Loucy (cell line): ENCODE results near the gene GAB1.

Experiments used
- H2AFZ ChIP-seq: fragments of 200-600 bp; sonication (generic); 2 replicates; pipeline ENCODE4 v1.6.0; 2016; ENCODE audit warnings: antibody characterized with exemption, mild to moderate bottlenecking, low read length, moderate library complexity
- H3F3A ChIP-seq: fragments of 200-600 bp; 2 replicates; pipeline ENCODE4 v1.6.0; 2016; ENCODE audit warnings: antibody characterized with exemption, low read depth, mild to moderate bottlenecking
- H3K27me3 ChIP-seq: fragments of 200-600 bp; sonication (generic); 2 replicates; pipeline ENCODE4 v1.6.1; 2014; ENCODE audit warnings: low read length, mild to moderate bottlenecking; ENCODE audit not compliant: insufficient read depth, poor library complexity, severe bottlenecking
- H3K36me3 ChIP-seq: fragments of 200-600 bp; sonication (generic); 2 replicates; pipeline ENCODE4 v1.6.1; 2016; ENCODE audit warnings: low read length; ENCODE audit not compliant: insufficient read depth
- H3K4me1 ChIP-seq: fragments of 200-600 bp; sonication (generic); 2 replicates; pipeline ENCODE4 v1.5.1; 2014; ENCODE audit warnings: low read length, mild to moderate bottlenecking; ENCODE audit not compliant: insufficient read depth, poor library complexity, severe bottlenecking
- H3K4me2 ChIP-seq: fragments of 200-600 bp; sonication (generic); 2 replicates; pipeline ENCODE4 v1.6.0; 2014; ENCODE audit warnings: antibody characterized with exemption, low read length, low read depth, mild to moderate bottlenecking; ENCODE audit not compliant: poor library complexity, severe bottlenecking
- H3K4me3 ChIP-seq: fragments of 200-600 bp; sonication (generic); 2 replicates; pipeline ENCODE4 v1.5.1; 2014; ENCODE audit warnings: low read length, mild to moderate bottlenecking, mixed read lengths; ENCODE audit not compliant: poor library complexity, severe bottlenecking
- H3K79me2 ChIP-seq: fragments of 200-600 bp; sonication (generic); 2 replicates; pipeline ENCODE4 v1.6.1; 2014; ENCODE audit warnings: low read length; ENCODE audit not compliant: insufficient read depth
- H3K9ac ChIP-seq: fragments of 200-600 bp; sonication (generic); 2 replicates; pipeline ENCODE4 v1.6.0; 2014; ENCODE audit warnings: mild to moderate bottlenecking, low read depth, low read length, moderate library complexity; ENCODE audit not compliant: poor library complexity, severe bottlenecking
- H3K9me2 ChIP-seq: fragments of 200-600 bp; sonication (generic); replicated peaks from 2 replicates; pipeline ENCODE4 v1.6.1; 2016; ENCODE audit warnings: low read depth, low read length, mixed read lengths
- H3K9me3 ChIP-seq: fragments of 200-600 bp; sonication (generic); 2 replicates; pipeline ENCODE4 v1.6.1; 2014; ENCODE audit warnings: mild to moderate bottlenecking, antibody characterized with exemption, low read length, low read depth; ENCODE audit not compliant: insufficient read depth
- H4K20me1 ChIP-seq: fragments of 200-600 bp; sonication (generic); 2 replicates; pipeline ENCODE4 v1.6.0; 2014; ENCODE audit warnings: antibody characterized with exemption, low read length, mild to moderate bottlenecking; ENCODE audit not compliant: insufficient read depth, poor library complexity, severe bottlenecking
- EZH2phosphoT487 ChIP-seq: fragments of 200-600 bp; IDR thresholded peaks from 2 replicates; pipeline ENCODE4 v1.6.1; 2018; ENCODE audit warnings: antibody characterized with exemption, mild to moderate bottlenecking, moderate library complexity, borderline replicate concordance
- TF ChIP-seq, protein P1 (sequence below): fragments of 200-600 bp; sonication (generic); conservative IDR thresholded peaks from 2 replicates; pipeline ENCODE4 v1.5.1; 2014; ENCODE audit warnings: mild to moderate bottlenecking, antibody characterized with exemption, low read length

The GAB1 gene

GRCh38 chr4:143353797-143354196, 17.1 kb downstream of the GAB1 start:
- H3K9me2 ChIP-seq: no peaks in the 10 kb centered on the region
- H3K79me2 ChIP-seq: peaks cover 77% of the 10 kb centered on the region
- H3K36me3 ChIP-seq: no peaks in the 10 kb centered on the region
- TF ChIP-seq, protein P1, sequence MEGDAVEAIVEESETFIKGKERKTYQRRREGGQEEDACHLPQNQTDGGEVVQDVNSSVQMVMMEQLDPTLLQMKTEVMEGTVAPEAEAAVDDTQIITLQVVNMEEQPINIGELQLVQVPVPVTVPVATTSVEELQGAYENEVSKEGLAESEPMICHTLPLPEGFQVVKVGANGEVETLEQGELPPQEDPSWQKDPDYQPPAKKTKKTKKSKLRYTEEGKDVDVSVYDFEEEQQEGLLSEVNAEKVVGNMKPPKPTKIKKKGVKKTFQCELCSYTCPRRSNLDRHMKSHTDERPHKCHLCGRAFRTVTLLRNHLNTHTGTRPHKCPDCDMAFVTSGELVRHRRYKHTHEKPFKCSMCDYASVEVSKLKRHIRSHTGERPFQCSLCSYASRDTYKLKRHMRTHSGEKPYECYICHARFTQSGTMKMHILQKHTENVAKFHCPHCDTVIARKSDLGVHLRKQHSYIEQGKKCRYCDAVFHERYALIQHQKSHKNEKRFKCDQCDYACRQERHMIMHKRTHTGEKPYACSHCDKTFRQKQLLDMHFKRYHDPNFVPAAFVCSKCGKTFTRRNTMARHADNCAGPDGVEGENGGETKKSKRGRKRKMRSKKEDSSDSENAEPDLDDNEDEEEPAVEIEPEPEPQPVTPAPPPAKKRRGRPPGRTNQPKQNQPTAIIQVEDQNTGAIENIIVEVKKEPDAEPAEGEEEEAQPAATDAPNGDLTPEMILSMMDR: no peak
- TF ChIP-seq EZH2phosphoT487: no peak
- no peak overlapping the region for H3K9ac ChIP-seq
- H3K9me3 ChIP-seq: no peaks in the 10 kb centered on the region
- no peaks in the 10 kb centered on the region for H3K27me3 ChIP-seq
- H2AFZ ChIP-seq: no peak overlapping the region
- peaks cover 7% of the 10 kb centered on the region for H4K20me1 ChIP-seq
- H3F3A ChIP-seq: peaks cover 4% of the 10 kb centered on the region; the same call in 1 of the 2 replicates
- no peak overlapping the region for H3K4me3 ChIP-seq
- no peak overlapping the region for H3K4me2 ChIP-seq
- H3K4me1 ChIP-seq: peaks cover 49% of the 10 kb centered on the region

GRCh38 chr4:143354990-143355389, 18.3 kb downstream of the GAB1 start:
- H3K4me3 ChIP-seq: no peak overlapping the region
- no peaks in the 10 kb centered on the region for H3K9me3 ChIP-seq
- peaks cover 12% of the 10 kb centered on the region; the same call in 1 of the 2 replicates for H3F3A ChIP-seq
- H3K4me1 ChIP-seq: peaks cover 59% of the 10 kb centered on the region
- H4K20me1 ChIP-seq: peaks cover 7% of the 10 kb centered on the region
- no peak overlapping the region for H3K9ac ChIP-seq
- H3K79me2 ChIP-seq: peaks cover 76% of the 10 kb centered on the region
- H3K36me3 ChIP-seq: no peaks in the 10 kb centered on the region
- no peak for TF ChIP-seq EZH2phosphoT487
- TF ChIP-seq, protein P1: no peak
- no peaks in the 10 kb centered on the region for H3K27me3 ChIP-seq
- no peak overlapping the region for H3K4me2 ChIP-seq
- H2AFZ ChIP-seq: no peak overlapping the region
- no peaks in the 10 kb centered on the region for H3K9me2 ChIP-seq

- Histone ChIP-seq H3K4me2 (no peak overlapping the region), H3K4me3 (no peak overlapping the region), H3K79me2 (peaks cover 76% of the 10 kb centered on the region), H3K9ac (no peak overlapping the region), H3K9me2 (no peaks in the 10 kb centered on the region), H3K36me3 (no peaks in the 10 kb centered on the region), H4K20me1 (peaks cover 7% of the 10 kb centered on the region), H2AFZ (no peak overlapping the region), H3K9me3 (no peaks in the 10 kb centered on the region), H3F3A (peaks cover 12% of the 10 kb centered on the region; the same call in 1 of the 2 replicates), H3K4me1 (peaks cover 66% of the 10 kb centered on the region), H3K27me3 (no peaks in the 10 kb centered on the region)
- no peak for TF ChIP-seq EZH2phosphoT487
- TF ChIP-seq, protein P1: no peak
Observed at GRCh38 chr4:143355540-143356217, 19.0 kb downstream of the GAB1 start.
